HT-29 (cell line): ENCODE measurements around the gene NLRC3. TPM values are rescaled to one million over a fixed set of nuclear protein-coding genes. Genes with fewer than 3 reads are reported as not detected.

Experiments used
- DNase-seq: peaks from one replicate; pipeline ENCODE4 v3.0.0-alpha.2; 2015; ENCODE audit warnings: low spot score
- total RNA-seq: library from RNA; depleted of rRNA; stranded (reverse); fragments of >200 nt; shearing (Covaris generic); gene quantifications from 2 replicates; pipeline ENCODE4 v1.2.3, GENCODE V29; 2014

The NLRC3 gene
- total RNA-seq, 1 experiment from 2014 or later: not detected

GRCh38 chr16:3580251-3580651, 3.0 kb upstream of the NLRC3 start:
- DNase-seq: no peak

- no peak for DNase-seq
Measured at GRCh38 chr16:3579776-3580175, 2.6 kb upstream of the NLRC3 start.

DNA sequence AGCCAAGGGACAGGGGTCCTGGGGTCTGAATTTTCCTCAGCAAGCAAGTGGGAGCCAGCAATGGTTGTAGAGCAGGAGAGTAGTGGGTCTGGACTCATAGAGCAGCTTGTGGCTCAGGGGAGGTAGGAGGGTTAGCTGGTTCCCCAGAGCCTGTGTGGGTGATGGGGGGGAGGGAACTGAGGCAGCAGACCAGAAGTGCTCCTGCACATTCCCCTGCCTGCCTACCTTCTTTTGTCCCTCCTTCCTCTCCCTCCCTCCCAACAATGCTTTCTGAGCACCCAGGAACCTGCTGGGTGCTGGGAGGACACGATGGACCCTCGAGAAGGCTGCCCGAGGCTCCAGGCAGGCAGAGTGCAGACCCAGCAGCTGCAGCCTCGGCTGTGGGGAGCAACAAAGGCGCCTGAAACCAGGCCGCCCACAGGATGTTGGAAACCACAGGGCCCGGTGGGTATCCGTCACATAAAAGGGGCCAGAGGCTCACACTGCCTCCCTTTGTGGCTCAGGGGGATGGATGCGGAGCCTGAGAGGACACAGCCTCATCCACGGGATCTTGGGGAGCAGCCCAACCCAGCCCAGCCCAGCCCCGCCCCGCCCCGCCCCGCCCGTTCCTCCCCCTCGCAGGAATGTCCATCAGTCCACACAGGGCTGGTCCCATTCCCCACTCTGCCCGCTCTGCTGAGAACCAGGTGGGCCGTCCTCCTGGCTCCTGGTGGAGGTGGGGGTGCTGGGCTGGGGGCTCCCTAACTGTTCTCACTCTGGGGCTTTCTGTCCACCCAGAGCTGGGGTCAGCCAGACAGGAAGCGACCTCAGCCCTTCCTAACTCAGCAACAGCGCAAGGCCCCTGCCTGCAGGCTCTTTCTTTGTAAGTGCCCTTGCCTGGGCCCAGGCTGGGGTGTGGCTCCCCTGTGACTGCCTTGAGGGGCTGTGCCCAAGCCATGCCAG, 1.7 kb upstream of the NLRC3 start:
- no peak for DNase-seq

- no peak for DNase-seq
Measured at GRCh38 chr16:3578121-3578520, 918 bp upstream of the NLRC3 start.

GRCh38 chr16:3576211-3576610, 992 bp downstream of the NLRC3 start:
- no peak for DNase-seq

DNA sequence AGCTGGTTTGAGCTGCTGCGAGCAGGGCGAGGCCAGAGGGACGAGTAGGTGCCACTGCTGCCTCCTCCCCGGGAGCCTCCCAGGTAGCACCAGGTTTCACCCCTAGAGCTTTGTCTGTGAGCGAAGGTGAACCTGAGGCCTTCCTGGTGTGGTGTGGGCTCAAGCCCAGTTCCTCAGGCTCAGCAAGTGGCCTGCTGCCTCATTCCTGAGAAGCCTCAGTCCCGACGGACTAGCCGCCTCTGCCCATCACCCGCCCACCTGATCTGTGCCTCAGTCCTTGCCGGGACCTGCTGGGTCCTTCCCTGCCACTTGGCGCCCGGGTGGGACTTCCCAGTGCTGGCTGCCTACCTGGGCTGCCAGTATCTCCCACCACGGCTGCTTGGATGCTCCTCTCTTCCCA, 1.7 kb downstream of the NLRC3 start:
- no peak for DNase-seq

- DNase-seq: no peak
Measured at GRCh38 chr16:3574195-3574594, 3.0 kb downstream of the NLRC3 start.

- DNase-seq: no peak
Measured at GRCh38 chr16:3573146-3573815, 3.9 kb downstream of the NLRC3 start.

- DNase-seq: no peak
Measured at GRCh38 chr16:3570420-3571062, 6.7 kb downstream of the NLRC3 start.

DNA sequence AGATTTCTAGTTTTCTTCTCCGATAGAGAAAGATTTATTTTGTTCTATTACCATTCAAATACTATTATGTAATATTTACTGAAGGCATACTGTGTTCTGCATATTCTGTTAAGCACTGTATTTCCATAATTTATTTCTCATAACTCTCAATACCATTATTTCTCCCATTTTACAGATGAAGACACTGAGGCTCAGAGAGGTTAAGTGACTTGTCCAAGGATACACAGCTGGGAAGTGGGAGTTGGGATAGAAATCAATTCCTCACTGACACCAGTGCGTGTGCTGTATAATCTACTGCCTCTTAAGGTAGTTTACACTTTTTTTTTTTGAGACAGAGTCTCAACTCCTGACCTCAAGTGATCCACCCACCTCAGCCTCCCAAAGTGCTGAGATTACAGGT, 7.4 kb downstream of the NLRC3 start:
- no peak for DNase-seq

- DNase-seq: no peak
Measured at GRCh38 chr16:3566990-3567389, 10.2 kb downstream of the NLRC3 start.

DNA sequence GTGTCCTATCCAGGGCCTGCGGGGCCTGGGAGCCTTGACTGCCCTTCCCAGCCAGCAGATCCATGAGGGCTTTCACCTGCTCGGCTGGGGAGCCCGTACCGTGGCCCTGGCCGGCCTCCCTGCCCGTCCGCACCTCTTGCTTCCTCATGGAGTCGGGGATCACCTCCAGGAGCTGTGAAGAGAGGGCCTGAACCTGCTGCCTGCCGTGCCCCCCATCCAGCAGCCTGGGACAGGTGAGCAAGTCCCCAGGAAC, 12.4 kb downstream of the NLRC3 start:
- DNase-seq: no peak

GRCh38 chr16:3564130-3564888, 12.9 kb downstream of the NLRC3 start:
- DNase-seq: no peak

DNA sequence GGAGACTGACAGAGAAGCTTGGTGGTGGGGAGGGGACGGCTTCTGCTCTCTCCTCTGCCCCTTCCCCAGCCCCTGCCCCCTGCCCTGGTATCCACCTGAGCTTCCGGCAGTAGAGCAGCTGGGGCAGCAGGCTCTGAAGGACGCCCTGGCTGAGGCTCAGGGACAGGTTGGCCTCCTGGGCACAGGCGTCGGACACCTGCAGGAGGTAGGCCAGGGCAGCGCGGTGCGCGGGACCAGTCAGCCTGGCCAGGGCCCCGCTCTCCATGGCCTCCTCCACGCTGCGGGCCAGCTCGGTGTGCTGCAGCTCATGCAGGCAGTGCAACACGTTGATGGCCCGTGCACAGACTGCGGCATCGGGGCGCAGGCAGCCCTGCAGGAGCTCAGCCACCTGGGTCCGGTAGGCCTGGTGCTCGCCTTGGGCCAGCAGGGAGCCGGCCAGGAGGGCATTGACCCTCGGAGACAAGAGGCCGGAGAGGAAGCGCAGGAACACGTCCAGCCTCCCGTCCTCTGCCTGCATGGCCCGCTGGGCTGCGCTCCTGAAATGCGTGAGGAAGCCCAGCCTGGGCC, 14.2 kb downstream of the NLRC3 start:
- no peak for DNase-seq

DNA sequence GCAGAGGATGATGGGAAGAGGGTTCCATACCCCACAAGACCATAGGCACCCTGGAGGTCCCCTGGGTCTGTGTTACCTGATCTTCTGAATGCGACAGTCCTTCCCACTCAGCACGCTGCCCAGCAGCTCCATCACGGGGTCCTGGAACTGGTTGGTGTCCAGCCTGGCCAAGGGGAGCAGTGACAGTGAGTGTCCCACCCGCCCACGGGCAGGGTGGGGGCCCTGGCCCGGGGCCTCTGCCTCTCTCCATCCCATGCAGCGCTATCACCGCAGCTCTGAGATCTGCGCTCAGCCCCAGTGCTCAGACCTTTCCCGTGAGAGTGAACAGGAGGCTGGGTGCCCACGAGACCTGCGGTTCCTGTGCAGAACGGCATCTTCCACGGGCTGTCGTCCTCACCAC, 15.6 kb downstream of the NLRC3 start:
- DNase-seq: no peak

DNA sequence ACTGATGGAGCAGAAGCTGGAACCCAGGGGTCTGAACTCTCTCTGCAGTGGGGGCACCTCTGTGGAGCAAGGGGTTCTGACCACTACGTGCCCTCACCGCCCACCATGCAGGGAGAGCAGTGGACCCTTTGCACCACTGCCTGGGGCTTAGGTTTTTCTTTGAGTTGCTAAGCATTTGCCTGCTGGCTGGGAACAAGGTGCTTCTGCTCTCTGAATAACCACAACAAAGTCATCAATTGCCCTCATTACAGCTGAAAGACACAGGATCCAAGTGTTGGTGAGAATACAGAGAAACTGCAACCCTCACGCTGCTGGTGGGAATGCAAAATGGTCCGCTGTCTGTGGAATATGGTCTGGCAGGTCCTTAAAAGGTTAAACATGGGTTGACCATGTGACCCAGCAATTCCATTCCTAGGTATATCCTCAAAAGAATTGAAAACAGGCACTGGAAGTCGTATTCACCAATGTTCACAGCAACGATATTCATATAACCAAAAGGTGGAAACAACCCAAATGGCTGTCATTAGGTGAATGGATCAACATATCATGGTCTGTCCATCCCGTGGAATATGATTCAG, 22.8 kb downstream of the NLRC3 start:
- DNase-seq: no peak

DNA sequence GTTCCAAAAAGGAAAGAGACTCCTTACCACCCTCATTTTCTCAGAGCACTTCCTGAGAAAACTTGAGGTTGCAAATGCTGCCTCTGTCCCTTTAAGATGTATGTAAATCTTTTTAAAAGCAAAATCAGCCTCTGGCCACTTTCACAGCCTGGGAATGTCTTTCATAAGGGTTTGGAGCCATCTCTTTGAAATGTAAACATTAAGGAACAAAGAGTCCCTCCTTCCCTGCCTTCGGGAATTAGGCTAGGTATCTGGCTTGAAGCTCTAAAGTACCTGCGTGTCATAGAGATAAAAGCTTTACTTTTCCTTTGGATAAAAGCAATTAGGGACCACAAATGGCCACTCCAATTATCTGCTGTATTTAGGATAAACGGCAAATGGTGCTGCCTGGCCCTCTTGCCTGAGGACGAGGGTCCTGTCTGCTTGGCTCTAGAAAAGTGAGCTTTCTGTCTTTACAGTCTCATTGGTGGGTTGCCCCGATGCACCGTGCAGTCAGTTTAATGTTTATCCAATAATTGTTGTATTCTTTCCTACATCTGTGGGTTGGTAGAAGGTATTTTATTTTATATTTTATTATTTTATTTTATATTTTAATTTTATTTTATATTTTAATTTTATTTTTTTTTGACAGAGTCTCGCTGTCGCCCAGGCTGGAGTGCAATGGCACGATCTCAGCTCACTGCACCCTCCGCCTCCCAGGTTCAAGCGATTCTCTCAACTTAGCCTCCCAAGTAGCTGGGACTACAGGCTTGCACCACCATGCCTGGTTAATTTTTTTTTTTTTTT, 23.9 kb downstream of the NLRC3 start:
- no peak for DNase-seq

GRCh38 chr16:3550851-3551847, 26.1 kb downstream of the NLRC3 start:
- DNase-seq: no peak

DNA sequence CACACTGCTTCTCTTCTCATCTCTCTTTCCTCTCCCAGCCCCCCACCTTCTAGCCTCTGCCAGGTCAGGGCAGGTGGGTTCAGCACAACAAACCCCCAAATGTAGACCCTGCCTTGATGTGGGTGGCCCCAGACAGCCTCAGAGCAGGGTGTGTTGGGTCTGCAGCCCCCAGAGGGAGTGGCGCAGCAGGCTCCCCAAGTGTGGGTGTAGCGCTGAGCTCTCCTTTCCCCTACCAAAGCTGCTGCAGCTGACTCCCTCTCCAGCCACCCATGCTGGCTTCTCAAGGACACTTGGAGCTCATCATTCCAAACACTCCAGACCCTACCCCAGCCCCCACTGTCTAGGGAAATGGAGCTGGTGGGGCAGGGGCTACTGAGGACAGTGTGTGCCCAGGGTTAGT, 27.3 kb downstream of the NLRC3 start:
- DNase-seq: no peak
